Measurements from ENCODE around the gene LRRC71.

- TF ChIP-seq EZH2phosphoT487 (IDR thresholded peaks at IDR 0.05) = no peak
- TF ChIP-seq CTCF (IDR thresholded peaks at IDR 0.05) = no peak
- TF ChIP-seq EZH2 (IDR thresholded peaks at IDR 0.05) = no peak
These were observed 35.9 kb downstream of the LRRC71 start for GRCh38 chr1:156956333-156956732.
